ENCODE results near the gene MMP27.

- TF ChIP-seq CTCF (IDR thresholded peaks at IDR 0.05) (peak; percentile 25; the same call in 1 of the 2 replicates), EP300 (IDR thresholded peaks at IDR 0.05; ENCODE audit: borderline replicate concordance in 1 of 2, low read depth in 1 of 2, low read length in 1 of 2) (no peak), REST (IDR thresholded peaks at IDR 0.05; ENCODE audit: low read depth, low read length) (no peak), ZBTB33 (IDR thresholded peaks at IDR 0.05; ENCODE audit: borderline replicate concordance, low read depth) (no peak), MEF2A (IDR thresholded peaks at IDR 0.05; ENCODE audit: borderline replicate concordance, low read depth) (no peak), ELF1 (IDR thresholded peaks at IDR 0.05) (no peak), TAF1 (IDR thresholded peaks at IDR 0.05; ENCODE audit: borderline replicate concordance, low read depth, low read length) (no peak), USF2 (IDR thresholded peaks at IDR 0.05; ENCODE audit: borderline replicate concordance, low read depth, low read length) (no peak), POLR2AphosphoS5 (IDR thresholded peaks at IDR 0.05; ENCODE audit: low read depth, low read length) (no peak), SMC3 (IDR thresholded peaks at IDR 0.05; ENCODE audit: low read depth, low read length) (no peak), RAD21 (IDR thresholded peaks at IDR 0.05; ENCODE audit: low read length) (no peak), TEAD4 (IDR thresholded peaks at IDR 0.05; ENCODE audit: borderline replicate concordance, insufficient read depth) (no peak)
Measured at GRCh38 chr11:102683277-102683676, 22.3 kb downstream of the MMP27 start.

Data from SK-N-SH (cell line).